ENCODE results near the gene MAPK10. TPM values are rescaled to one million over a fixed set of nuclear protein-coding genes. Genes with fewer than 3 reads are reported as not detected.

MAPK10 gene
- total and polyA plus RNA-seq, 2 donors (not counting 3 experiments of a cell fraction or from before 2014, with no cell fraction given) = 0.17 TPM; not detected in 1

DNA sequence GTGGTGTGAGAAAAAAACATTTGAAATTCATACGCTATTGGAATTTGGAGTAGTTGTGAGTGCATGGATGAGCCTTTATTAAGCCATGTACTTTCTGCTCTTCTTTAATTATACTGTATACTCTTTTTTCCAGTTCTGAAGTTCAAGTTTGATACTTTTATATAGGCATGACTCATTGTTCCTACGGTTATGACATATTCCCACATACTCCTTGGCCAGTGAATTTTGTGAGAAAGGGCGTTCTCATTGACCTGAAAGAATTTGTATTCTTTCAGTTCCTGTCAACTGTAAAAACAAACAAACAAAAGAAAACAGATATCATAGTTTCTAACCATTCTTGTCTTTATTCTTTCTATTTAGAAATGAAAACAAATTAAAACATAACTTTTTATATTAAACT is 407.3 kb downstream of the MAPK10 start:
- dilution Hi-C loops (cut with MboI; ENCODE audit: extremely low pct_ligation_motif_present, low sequenced_read_pairs) (no loop called here), intact Hi-C loops (cut with micrococcal nuclease) (no loop called here)
- Histone ChIP-seq H3K9me1 (replicated peaks; ENCODE audit: control insufficient read depth, extremely low read depth, insufficient read depth, low read length) (no peaks in the 10 kb centered on the region), H2AFZ (ENCODE audit: low read depth, low read length) (no peak overlapping the region), H3K4me3 (replicated peaks in 1 of 3; ENCODE audit: insufficient read depth in 1 of 3, low read depth in 1 of 3, low read length in 3 of 3) (no peak overlapping the region), H3K4me1 (ENCODE audit: control insufficient read depth, extremely low read depth, insufficient read depth, low read length) (peaks cover 26% of the 10 kb centered on the region), H3K27me3 (ENCODE audit: control insufficient read depth in 2 of 2, insufficient read depth in 2 of 2, low read length in 2 of 2) (no peaks in the 10 kb centered on the region), H3K9ac (replicated peaks; ENCODE audit: extremely low read depth, insufficient read depth, low read length) (peak overlapping the region; percentile 33), H3K79me2 (ENCODE audit: control insufficient read depth, insufficient read depth, low read length) (peaks cover 88% of the 10 kb centered on the region), H3K9me3 (replicated peaks; ENCODE audit: control insufficient read depth, insufficient read depth, low read length) (no peaks in the 10 kb centered on the region), H3K27ac (ENCODE audit: insufficient read depth, low read depth, low read length) (peak overlapping the region; percentile 64), H4K20me1 (replicated peaks; ENCODE audit: control insufficient read depth, extremely low read depth, insufficient read depth, low read length) (peaks cover 2% of the 10 kb centered on the region), H3K36me3 (ENCODE audit: control insufficient read depth in 2 of 2, extremely low read depth in 1 of 2, insufficient read depth in 2 of 2, low read length in 2 of 2) (peaks cover 2 to 3% of the 10 kb centered on the region in 2 experiments), H3K4me2 (ENCODE audit: insufficient read depth, low read length) (peak overlapping the region; percentile 69)
- ChIA-PET POLR2A (no interaction called here), CTCF (interaction anchor here (0.7 kb wide), 1 partner anchor 173 kb away, joined by 3 read pairs; no protein-coding TSS in a partner anchor)
- BruUV-seq (replicated peaks) = no TSS peak
- FAIRE-seq (no peak), DNase-seq (ENCODE audit: low read depth, low spot score) (peak; percentile 77)
- no peak for TF ChIP-seq POLR2AphosphoS5 (IDR thresholded peaks at IDR 0.05; ENCODE audit: insufficient read depth, low read depth, low read length)
- no peak for TF ChIP-seq MYC (IDR thresholded peaks at IDR 0.05; ENCODE audit: low read depth, low read length)
- TF ChIP-seq EZH2 (IDR thresholded peaks at IDR 0.05; ENCODE audit: borderline replicate concordance, low read depth, low read length, severe bottlenecking) = no peak
- TF ChIP-seq JUN (IDR thresholded peaks at IDR 0.05; ENCODE audit: borderline replicate concordance, insufficient read depth, insufficient read length, low read depth) = peak; percentile 82
- TF ChIP-seq, protein P1, sequence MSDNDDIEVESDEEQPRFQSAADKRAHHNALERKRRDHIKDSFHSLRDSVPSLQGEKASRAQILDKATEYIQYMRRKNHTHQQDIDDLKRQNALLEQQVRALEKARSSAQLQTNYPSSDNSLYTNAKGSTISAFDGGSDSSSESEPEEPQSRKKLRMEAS (IDR thresholded peaks at IDR 0.05; ENCODE audit: insufficient read depth, insufficient read length) = no peak
- TF ChIP-seq, protein P2, sequence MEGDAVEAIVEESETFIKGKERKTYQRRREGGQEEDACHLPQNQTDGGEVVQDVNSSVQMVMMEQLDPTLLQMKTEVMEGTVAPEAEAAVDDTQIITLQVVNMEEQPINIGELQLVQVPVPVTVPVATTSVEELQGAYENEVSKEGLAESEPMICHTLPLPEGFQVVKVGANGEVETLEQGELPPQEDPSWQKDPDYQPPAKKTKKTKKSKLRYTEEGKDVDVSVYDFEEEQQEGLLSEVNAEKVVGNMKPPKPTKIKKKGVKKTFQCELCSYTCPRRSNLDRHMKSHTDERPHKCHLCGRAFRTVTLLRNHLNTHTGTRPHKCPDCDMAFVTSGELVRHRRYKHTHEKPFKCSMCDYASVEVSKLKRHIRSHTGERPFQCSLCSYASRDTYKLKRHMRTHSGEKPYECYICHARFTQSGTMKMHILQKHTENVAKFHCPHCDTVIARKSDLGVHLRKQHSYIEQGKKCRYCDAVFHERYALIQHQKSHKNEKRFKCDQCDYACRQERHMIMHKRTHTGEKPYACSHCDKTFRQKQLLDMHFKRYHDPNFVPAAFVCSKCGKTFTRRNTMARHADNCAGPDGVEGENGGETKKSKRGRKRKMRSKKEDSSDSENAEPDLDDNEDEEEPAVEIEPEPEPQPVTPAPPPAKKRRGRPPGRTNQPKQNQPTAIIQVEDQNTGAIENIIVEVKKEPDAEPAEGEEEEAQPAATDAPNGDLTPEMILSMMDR (IDR thresholded peaks at IDR 0.05; ENCODE audit: extremely low read depth in 1 of 2, insufficient read depth in 1 of 2, low read depth in 1 of 2, low read length in 2 of 2) = no peak
- peak; percentile 78 for TF ChIP-seq FOS (IDR thresholded peaks at IDR 0.05; ENCODE audit: borderline replicate concordance, insufficient read depth, low read length)
- no peak for TF ChIP-seq GATA2 (IDR thresholded peaks at IDR 0.05; ENCODE audit: insufficient read depth, insufficient read length, low read depth, low read length)

Data from endothelial cell of umbilical vein (primary cell).